OCI-LY7 (cell line): ENCODE results near the gene ROBO1.

ENCODE experiments used
- EZH2phosphoT487 ChIP-seq: fragments of 200-600 bp; sonication (generic); IDR thresholded peaks from 2 replicates; pipeline ENCODE4 v1.6.1; 2018; ENCODE audit warnings: low read depth, borderline replicate concordance, mild to moderate bottlenecking, mixed run types, antibody characterized with exemption, low read length, moderate library complexity, mixed read lengths
- TF ChIP-seq, protein P1 (sequence below): fragments of 200-600 bp; sonication (generic); conservative IDR thresholded peaks from 2 replicates; pipeline ENCODE4 v1.5.1; 2014; ENCODE audit warnings: mild to moderate bottlenecking, antibody characterized with exemption, low read length, moderate library complexity, mixed read lengths

GRCh38 chr3:79015854-79016253 is 751.9 kb downstream of the ROBO1 start:
- TF ChIP-seq, protein P1, sequence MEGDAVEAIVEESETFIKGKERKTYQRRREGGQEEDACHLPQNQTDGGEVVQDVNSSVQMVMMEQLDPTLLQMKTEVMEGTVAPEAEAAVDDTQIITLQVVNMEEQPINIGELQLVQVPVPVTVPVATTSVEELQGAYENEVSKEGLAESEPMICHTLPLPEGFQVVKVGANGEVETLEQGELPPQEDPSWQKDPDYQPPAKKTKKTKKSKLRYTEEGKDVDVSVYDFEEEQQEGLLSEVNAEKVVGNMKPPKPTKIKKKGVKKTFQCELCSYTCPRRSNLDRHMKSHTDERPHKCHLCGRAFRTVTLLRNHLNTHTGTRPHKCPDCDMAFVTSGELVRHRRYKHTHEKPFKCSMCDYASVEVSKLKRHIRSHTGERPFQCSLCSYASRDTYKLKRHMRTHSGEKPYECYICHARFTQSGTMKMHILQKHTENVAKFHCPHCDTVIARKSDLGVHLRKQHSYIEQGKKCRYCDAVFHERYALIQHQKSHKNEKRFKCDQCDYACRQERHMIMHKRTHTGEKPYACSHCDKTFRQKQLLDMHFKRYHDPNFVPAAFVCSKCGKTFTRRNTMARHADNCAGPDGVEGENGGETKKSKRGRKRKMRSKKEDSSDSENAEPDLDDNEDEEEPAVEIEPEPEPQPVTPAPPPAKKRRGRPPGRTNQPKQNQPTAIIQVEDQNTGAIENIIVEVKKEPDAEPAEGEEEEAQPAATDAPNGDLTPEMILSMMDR = no peak
- TF ChIP-seq EZH2phosphoT487 = no peak
